ENCODE data around the gene PRKCA.
"Not testable (repeated sequence)": the region's sequence is repeated elsewhere in the genome, so short reads cannot be mapped to it uniquely, and the experiment has no call there.

The PRKCA gene

DNA sequence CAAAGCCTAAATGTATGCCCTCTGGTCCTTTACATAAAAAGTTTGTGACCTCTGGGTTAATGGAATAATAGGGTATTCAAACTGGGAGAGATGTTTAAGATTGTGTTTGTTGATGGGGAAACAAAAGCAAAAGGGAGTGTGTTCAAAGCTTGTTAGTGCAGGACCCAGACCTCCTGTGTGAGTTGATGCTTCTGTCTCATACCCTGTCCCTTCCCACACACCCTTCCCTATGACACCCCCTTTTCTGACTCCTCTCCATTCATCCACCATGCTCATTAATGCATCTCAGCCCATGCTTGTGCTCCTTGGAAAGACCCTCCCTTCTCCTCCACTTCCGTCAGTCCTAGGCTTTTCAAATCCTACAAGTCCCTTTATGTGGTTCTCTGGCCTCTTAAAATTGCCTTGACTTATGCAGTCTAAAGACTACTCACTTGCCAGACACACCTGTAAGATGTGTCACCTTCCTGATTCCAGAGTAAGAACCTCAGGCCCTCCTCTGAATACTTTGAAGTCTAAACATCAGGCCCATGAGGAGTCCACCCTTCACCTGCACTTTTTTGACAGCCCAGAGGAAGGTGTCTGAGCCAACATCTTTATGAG lies 404.5 kb downstream of the PRKCA start:
- TF ChIP-seq CTCF (IDR thresholded peaks at IDR 0.05) = no peak
- H3K27ac ChIP-seq = no peak overlapping the region
- no peak for DNase-seq
- no peak overlapping the region for H3K4me3 ChIP-seq
- H3K36me3 ChIP-seq = no peaks in the 10 kb centered on the region
- H3K4me1 ChIP-seq = no peaks in the 10 kb centered on the region
- no peaks in the 10 kb centered on the region for H3K9me3 ChIP-seq
- intact Hi-C loops (cut with DNase I; ENCODE audit: low total_unique reads) = no loop called here
- H3K27me3 ChIP-seq = no peaks in the 10 kb centered on the region

DNA sequence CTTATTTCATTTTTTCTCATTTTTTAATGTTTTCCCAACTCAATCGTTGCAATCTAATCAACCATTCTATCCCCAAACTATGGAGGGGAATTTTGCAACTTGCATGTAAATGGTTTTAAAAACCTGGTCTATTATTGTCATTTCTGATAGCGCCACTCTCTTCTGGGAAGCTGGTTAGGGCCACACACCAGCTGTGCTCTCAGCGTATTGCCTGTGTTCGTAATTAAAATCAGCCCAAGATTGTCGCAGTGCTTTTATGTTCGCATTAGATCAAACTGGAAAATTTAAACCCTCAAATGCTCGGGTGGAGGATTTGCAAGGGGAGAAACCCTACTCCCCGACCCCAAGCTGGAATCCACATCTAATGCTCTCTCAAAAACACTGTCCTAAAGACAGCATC lies 409.0 kb downstream of the PRKCA start:
- Histone ChIP-seq H3K9me3 (no peaks in the 10 kb centered on the region), H3K36me3 (no peaks in the 10 kb centered on the region), H3K4me1 (no peaks in the 10 kb centered on the region), H3K4me3 (no peak overlapping the region), H3K27ac (no peak overlapping the region), H3K27me3 (no peaks in the 10 kb centered on the region)
- TF ChIP-seq CTCF (IDR thresholded peaks at IDR 0.05) = no peak
- intact Hi-C loops (cut with DNase I; ENCODE audit: low total_unique reads) = no loop called here
- DNase-seq = no peak

DNA sequence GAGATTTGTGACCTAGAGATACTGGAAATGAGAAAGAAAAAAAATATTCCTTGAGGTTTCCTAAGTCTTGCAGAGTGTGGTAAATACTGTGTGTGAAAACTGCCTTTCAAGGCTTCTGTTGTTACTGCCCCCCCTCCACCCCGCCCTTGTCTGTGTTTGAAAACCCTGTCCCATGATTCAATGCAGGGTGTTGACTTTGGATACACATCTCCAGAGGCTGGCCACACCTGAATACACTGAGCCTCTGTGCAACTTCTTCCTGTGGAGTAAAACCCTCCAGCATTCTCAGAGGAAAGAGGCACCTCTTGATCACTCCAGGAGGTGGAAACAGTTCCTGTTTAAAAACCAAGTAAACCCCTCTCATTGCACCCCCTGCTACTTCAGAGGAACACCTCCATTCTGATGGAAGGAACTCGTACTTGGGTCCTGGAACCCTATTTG lies 409.5 kb downstream of the PRKCA start:
- Histone ChIP-seq H3K27me3 (no peaks in the 10 kb centered on the region), H3K4me3 (no peak overlapping the region), H3K9me3 (no peaks in the 10 kb centered on the region), H3K36me3 (no peaks in the 10 kb centered on the region), H3K4me1 (no peaks in the 10 kb centered on the region), H3K27ac (no peak overlapping the region)
- TF ChIP-seq CTCF (IDR thresholded peaks at IDR 0.05) = no peak
- intact Hi-C loops (cut with DNase I; ENCODE audit: low total_unique reads) = no loop called here
- DNase-seq = no peak

DNA sequence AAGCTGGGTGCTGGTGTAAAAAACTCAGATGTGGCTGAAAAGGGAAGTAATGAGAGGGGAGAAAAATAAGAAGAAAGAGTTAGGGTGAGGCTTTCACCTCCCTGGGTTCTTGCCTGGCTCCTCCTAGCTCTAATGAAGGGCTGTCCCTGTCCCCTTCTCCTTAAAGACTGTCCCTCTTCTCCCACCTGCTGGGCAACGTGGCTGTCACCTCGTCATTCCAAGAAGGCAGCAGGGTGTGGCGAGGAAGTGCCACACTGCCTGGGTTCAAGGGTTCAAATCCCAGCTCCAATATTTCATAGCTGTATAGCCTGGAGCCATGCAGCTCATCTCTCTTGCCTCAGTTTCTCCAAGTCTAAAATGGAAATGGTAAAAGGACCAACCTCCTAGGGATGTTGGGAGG lies 410.0 kb downstream of the PRKCA start:
- intact Hi-C loops (cut with DNase I; ENCODE audit: low total_unique reads) = no loop called here
- no peak for TF ChIP-seq CTCF (IDR thresholded peaks at IDR 0.05)
- Histone ChIP-seq H3K27ac (no peak overlapping the region), H3K4me3 (no peak overlapping the region), H3K27me3 (no peaks in the 10 kb centered on the region), H3K4me1 (no peaks in the 10 kb centered on the region), H3K36me3 (no peaks in the 10 kb centered on the region), H3K9me3 (no peaks in the 10 kb centered on the region)
- no peak for DNase-seq

DNA sequence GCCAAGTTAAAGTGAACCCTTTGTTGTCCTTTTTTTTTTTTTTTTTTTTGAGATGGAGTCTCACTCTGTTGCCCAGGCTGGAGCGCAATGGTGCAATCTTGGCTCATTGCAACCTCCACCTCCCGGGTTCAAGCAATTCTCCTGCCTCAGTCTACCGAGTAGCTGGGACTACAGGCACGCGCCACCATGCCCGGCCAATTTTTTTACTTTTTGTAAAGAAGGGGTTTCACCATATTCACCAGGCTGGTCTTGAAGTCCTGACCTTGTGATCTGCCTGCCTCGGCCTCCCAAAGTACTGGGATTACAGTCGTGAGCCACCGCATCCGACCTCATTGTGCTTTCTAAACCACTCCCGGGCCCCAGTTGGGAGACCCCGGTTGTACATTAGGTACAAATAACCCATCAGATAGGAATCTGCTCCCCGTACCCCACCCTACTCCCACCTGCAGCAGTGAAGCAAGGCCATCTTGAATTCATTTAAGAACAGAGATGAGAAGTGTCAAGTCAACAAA lies 410.7 kb downstream of the PRKCA start:
- H3K4me1 ChIP-seq; intact Hi-C loops (cut with DNase I; ENCODE audit: low total_unique reads); H3K36me3 ChIP-seq; H3K9me3 ChIP-seq; H3K27ac ChIP-seq; H3K4me3 ChIP-seq; DNase-seq; H3K27me3 ChIP-seq: not testable (repeated sequence)

GRCh38 chr17:66713533-66714042 lies 411.2 kb downstream of the PRKCA start:
- Histone ChIP-seq H3K4me3 (no peak overlapping the region), H3K27me3 (no peaks in the 10 kb centered on the region), H3K36me3 (no peaks in the 10 kb centered on the region), H3K27ac (no peak overlapping the region), H3K9me3 (no peaks in the 10 kb centered on the region), H3K4me1 (no peaks in the 10 kb centered on the region)
- intact Hi-C loops (cut with DNase I; ENCODE audit: low total_unique reads) = no loop called here
- DNase-seq = no peak
- TF ChIP-seq CTCF (IDR thresholded peaks at IDR 0.05) = no peak

Measured in tibial artery (tissue), 4 donors.